ENCODE measurements around the gene NME3. TPM values are rescaled to one million over a fixed set of nuclear protein-coding genes. Genes with fewer than 3 reads are reported as not detected.

Gene NME3
- total RNA-seq, 1 donor from 2014 or later, result 79.1 TPM

- H3K9me3 Mint-ChIP-seq (ENCODE audit: unreplicated experiment), result peaks cover 15% of the 10 kb centered on the region
- peaks cover 20% of the 10 kb centered on the region for H3K27me3 Mint-ChIP-seq (ENCODE audit: unreplicated experiment)
- peaks cover 13% of the 10 kb centered on the region for H3K4me1 Mint-ChIP-seq (ENCODE audit: low read depth, unreplicated experiment)
- no peak for TF ChIP-seq CTCF (IDR thresholded peaks at IDR 0.05; ENCODE audit: partially characterized antibody, unreplicated experiment)
- H3K36me3 Mint-ChIP-seq (ENCODE audit: unreplicated experiment), result no peaks in the 10 kb centered on the region
- no peak for DNase-seq
- H3K4me3 Mint-ChIP-seq (ENCODE audit: unreplicated experiment), result peak overlapping the region; percentile 74
- peak overlapping the region; percentile 80 for H3K27ac Mint-ChIP-seq (ENCODE audit: unreplicated experiment)
These were observed 5.3 kb upstream of the NME3 start for GRCh38 chr16:1776672-1776955.

DNA sequence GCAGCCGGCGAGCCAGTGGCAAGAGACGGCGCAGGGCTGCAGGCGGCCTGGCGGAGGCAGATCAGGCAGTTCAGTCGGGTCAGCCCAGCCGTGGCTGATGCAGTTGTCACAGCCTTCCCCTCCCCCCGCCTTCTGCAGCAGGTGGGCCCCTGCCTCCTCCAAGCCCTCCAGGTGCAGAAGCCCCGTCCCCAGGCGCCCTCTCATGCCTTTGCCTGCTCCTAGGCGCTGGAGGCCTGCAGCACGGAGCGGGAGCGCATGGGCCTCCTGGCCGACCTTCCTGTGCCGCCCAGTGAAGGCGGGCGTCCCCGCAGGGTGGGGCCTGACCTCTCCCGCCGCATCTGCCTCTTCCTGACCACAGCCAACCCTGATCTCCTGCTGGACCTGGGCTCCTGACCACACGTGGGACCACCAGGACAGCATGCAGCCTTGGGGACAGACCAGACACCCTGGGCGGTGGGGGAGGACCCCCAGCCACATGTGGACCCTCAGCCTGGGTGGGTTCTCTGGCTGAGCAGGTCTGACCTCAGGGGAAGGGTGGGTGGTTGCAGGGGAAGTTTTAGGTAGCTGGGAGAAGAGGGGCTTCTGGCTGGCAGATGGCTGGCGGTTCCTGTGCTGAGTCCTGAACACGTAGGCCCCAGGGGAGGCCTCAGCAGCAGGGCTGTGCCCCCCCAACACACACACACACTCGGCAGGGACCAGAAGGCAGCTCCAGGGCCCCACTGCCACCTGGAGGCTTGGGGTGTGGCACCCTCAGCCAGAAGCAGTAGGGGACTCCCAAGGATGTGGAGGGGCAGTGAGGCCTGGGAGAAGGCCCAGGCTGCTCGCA lies 4.7 kb upstream of the NME3 start:
- Mint-ChIP-seq H3K27me3 (ENCODE audit: unreplicated experiment) (peaks cover 15% of the 10 kb centered on the region), H3K36me3 (ENCODE audit: unreplicated experiment) (no peaks in the 10 kb centered on the region), H3K9me3 (ENCODE audit: unreplicated experiment) (peaks cover 15% of the 10 kb centered on the region), H3K27ac (ENCODE audit: unreplicated experiment) (peak overlapping the region; percentile 80), H3K4me1 (ENCODE audit: low read depth, unreplicated experiment) (peaks cover 11% of the 10 kb centered on the region), H3K4me3 (ENCODE audit: unreplicated experiment) (peak overlapping the region; percentile 74)
- no peak for TF ChIP-seq CTCF (IDR thresholded peaks at IDR 0.05; ENCODE audit: partially characterized antibody, unreplicated experiment)
- DNase-seq, result peak; percentile 60

DNA sequence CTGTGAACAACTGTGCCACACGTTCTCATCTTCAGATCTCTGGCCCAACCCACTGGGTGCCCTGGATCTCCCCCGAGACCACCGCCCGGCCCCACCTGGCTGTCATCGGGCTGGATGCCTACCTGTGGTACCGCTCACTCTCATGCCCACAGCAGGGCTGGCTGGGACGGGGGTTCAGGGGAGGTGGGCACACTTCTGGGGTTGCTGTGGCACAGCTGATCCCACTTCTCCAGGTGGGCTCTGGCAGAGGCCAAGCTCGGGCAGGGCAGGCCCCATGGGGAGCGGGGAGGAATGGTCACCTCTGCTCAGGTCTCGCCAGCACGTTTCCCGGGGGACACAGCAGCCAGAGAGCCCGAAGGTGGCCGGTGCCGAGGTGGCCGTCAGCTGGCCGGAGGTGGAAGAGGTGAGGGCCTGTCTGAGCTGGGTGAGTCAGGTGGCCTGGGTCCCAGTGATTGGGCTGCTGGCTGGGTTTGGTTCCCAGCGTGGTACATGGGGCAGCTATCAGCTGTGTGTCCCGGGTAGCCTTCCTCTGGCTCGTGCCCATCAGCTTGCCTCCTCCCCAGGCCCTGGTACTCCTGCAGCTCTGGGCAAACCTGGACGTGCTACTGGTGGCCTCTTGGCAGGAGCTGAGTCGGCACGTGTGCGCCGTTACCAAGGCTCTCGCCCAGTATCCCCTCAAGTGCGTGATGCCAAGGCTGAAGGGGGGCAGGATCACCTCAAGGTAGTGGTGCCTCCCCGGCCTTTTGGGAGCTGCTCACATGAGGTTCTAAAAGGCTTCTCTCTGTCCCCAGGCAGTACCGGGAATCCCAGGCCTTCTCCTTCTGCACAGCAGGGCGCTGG lies 3.9 kb upstream of the NME3 start:
- Mint-ChIP-seq H3K36me3 (ENCODE audit: unreplicated experiment) (no peaks in the 10 kb centered on the region), H3K4me3 (ENCODE audit: unreplicated experiment) (peak overlapping the region; percentile 52), H3K4me1 (ENCODE audit: low read depth, unreplicated experiment) (peaks cover 11% of the 10 kb centered on the region), H3K9me3 (ENCODE audit: unreplicated experiment) (peaks cover 17% of the 10 kb centered on the region), H3K27me3 (ENCODE audit: unreplicated experiment) (peaks cover 18% of the 10 kb centered on the region), H3K27ac (ENCODE audit: unreplicated experiment) (peak overlapping the region; percentile 72)
- no peak for TF ChIP-seq CTCF (IDR thresholded peaks at IDR 0.05; ENCODE audit: partially characterized antibody, unreplicated experiment)
- peak; percentile 23 for DNase-seq

DNA sequence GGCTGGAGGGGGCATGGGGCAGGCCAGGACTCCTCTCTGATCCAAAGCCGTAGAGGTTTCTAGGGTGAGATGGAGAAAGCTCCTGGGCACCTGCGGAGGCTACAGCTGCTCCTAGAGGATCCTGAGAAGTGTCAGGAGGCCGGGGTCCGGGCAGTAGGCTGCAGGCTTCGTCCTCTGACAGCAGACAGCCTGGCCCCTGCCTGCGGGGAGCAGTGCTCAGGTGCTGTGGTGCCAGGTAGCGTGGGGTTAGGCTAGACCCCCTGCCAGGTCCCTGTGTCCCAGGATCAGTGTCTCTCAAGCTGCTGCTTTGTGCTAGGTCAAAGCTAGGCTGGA lies 3.1 kb upstream of the NME3 start:
- no peak for TF ChIP-seq CTCF (IDR thresholded peaks at IDR 0.05; ENCODE audit: partially characterized antibody, unreplicated experiment)
- Mint-ChIP-seq H3K27ac (ENCODE audit: unreplicated experiment) (no peak overlapping the region), H3K9me3 (ENCODE audit: unreplicated experiment) (peaks cover 19% of the 10 kb centered on the region), H3K4me1 (ENCODE audit: low read depth, unreplicated experiment) (peaks cover 13% of the 10 kb centered on the region), H3K27me3 (ENCODE audit: unreplicated experiment) (peaks cover 21% of the 10 kb centered on the region), H3K36me3 (ENCODE audit: unreplicated experiment) (no peaks in the 10 kb centered on the region), H3K4me3 (ENCODE audit: unreplicated experiment) (peak overlapping the region; percentile 52)
- DNase-seq, result no peak
